HG02623 (cell line): ENCODE results near the gene XAGE2.
"Not testable (repeated sequence)": the region's sequence is repeated elsewhere in the genome, so short reads cannot be mapped to it uniquely, and the experiment has no call there.

Experiments
- ATAC-seq: cut with Tn5 transposase; IDR thresholded peaks from one replicate; pipeline ENCODE4 v1.9.1; 2021; ENCODE audit warnings: moderate library complexity; ENCODE audit not compliant: unreplicated experiment

Gene XAGE2

GRCh38 chrX:52368368-52369055, at the start of gene XAGE2:
Gene XAGE2 (plus strand): TSS chrX:52369021. CDS start chrX:52370015, 994 bp downstream.
- ATAC-seq = no peak

- no peak for ATAC-seq
Measured at GRCh38 chrX:52337410-52337809, 31.4 kb upstream of the XAGE2 start.

GRCh38 chrX:52341493-52341892, 27.3 kb upstream of the XAGE2 start:
- no peak for ATAC-seq

GRCh38 chrX:52343131-52343530, 25.7 kb upstream of the XAGE2 start:
- not testable (repeated sequence) for ATAC-seq

- ATAC-seq = not testable (repeated sequence)
Measured at GRCh38 chrX:52345402-52345801, 23.4 kb upstream of the XAGE2 start.

- no peak for ATAC-seq
Measured at GRCh38 chrX:52346174-52347165, 22.4 kb upstream of the XAGE2 start.

GRCh38 chrX:52349681-52350080, 19.1 kb upstream of the XAGE2 start:
- no peak for ATAC-seq

- ATAC-seq = no peak
Measured at GRCh38 chrX:52352551-52352950, 16.3 kb upstream of the XAGE2 start.

GRCh38 chrX:52353838-52354237, 15.0 kb upstream of the XAGE2 start:
- no peak for ATAC-seq

- no peak for ATAC-seq
Measured at GRCh38 chrX:52355108-52355507, 13.7 kb upstream of the XAGE2 start.

- no peak for ATAC-seq
Measured at GRCh38 chrX:52359614-52360232, 9.1 kb upstream of the XAGE2 start.

- no peak for ATAC-seq
Measured at GRCh38 chrX:52361941-52362340, 6.9 kb upstream of the XAGE2 start.

- ATAC-seq = no peak
Measured at GRCh38 chrX:52363247-52363883, 5.5 kb upstream of the XAGE2 start.

- no peak for ATAC-seq
Measured at GRCh38 chrX:52378870-52379269, 10.0 kb downstream of the XAGE2 start.

GRCh38 chrX:52380993-52381392, 12.2 kb downstream of the XAGE2 start:
- ATAC-seq = no peak

- ATAC-seq = no peak
Measured at GRCh38 chrX:52410439-52411394, 41.9 kb downstream of the XAGE2 start.

- ATAC-seq = no peak
Measured at GRCh38 chrX:52415304-52415703, 46.5 kb downstream of the XAGE2 start.

GRCh38 chrX:52416816-52417215, 48.0 kb downstream of the XAGE2 start:
- no peak for ATAC-seq

GRCh38 chrX:52420824-52421443, 52.1 kb downstream of the XAGE2 start:
- ATAC-seq = no peak
